ENCODE data around the gene SHANK2.
A peak's percentile ranks its signal among the peaks of the same experiment; 100 is the strongest.

Gene SHANK2

DNA sequence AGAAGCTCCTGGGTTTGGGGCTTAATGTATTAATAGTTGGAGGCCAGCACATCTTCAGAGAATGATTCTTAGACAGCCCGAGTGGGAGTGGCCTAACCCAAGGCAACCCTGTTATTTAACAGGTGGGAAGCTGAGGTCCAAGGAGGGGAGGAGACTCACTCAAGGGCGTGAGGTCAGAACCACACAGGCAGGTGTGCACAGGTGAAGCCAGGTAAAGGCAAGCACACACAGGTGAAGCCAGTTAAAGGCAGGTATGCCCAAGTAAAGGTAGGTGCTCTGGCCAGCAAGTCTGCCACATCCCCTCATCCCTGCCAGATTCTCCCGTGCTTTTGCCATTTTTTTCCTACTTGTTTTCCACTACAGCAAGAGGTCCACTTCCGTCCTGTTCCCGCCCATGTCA is 2.9 kb upstream of the SHANK2 start:
- DNase-seq (ENCODE audit: extremely low spot score), result no peak
- CTCF ChIA-PET, result interaction anchor here (1.1 kb wide), 1 partner anchor 16 kb away, joined by 4 read pairs; no protein-coding TSS in a partner anchor
- POLR2A ChIA-PET, result no interaction called here
- TF ChIP-seq, protein P1, sequence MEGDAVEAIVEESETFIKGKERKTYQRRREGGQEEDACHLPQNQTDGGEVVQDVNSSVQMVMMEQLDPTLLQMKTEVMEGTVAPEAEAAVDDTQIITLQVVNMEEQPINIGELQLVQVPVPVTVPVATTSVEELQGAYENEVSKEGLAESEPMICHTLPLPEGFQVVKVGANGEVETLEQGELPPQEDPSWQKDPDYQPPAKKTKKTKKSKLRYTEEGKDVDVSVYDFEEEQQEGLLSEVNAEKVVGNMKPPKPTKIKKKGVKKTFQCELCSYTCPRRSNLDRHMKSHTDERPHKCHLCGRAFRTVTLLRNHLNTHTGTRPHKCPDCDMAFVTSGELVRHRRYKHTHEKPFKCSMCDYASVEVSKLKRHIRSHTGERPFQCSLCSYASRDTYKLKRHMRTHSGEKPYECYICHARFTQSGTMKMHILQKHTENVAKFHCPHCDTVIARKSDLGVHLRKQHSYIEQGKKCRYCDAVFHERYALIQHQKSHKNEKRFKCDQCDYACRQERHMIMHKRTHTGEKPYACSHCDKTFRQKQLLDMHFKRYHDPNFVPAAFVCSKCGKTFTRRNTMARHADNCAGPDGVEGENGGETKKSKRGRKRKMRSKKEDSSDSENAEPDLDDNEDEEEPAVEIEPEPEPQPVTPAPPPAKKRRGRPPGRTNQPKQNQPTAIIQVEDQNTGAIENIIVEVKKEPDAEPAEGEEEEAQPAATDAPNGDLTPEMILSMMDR (IDR thresholded peaks at IDR 0.05; ENCODE audit: control extremely low read depth, extremely low read depth, low read depth, missing control alignments), result no peak

DNA sequence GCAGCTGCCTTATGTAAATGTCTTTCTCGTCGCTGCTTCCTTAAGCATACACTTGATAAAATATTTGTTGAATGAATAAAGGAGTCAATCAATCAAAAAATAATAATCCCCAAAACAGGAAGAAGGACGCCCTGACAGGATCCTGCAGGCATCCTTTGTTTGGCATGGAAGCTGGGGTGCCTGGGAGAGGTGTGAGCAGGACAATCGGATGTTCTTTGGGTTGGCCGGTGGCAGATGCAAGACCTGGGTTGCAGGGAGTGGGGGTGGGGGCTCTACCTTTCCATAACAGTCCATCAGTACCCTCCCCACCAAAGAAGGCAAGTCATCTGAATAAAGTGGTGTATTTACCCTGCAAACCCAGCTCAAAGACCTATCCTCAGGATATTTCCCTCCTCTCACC is 1.4 kb upstream of the SHANK2 start:
- no peak for DNase-seq (ENCODE audit: extremely low spot score)
- ChIA-PET CTCF (no interaction called here), POLR2A (no interaction called here)
- TF ChIP-seq, protein P1 (IDR thresholded peaks at IDR 0.05; ENCODE audit: control extremely low read depth, extremely low read depth, low read depth, missing control alignments), result no peak

DNA sequence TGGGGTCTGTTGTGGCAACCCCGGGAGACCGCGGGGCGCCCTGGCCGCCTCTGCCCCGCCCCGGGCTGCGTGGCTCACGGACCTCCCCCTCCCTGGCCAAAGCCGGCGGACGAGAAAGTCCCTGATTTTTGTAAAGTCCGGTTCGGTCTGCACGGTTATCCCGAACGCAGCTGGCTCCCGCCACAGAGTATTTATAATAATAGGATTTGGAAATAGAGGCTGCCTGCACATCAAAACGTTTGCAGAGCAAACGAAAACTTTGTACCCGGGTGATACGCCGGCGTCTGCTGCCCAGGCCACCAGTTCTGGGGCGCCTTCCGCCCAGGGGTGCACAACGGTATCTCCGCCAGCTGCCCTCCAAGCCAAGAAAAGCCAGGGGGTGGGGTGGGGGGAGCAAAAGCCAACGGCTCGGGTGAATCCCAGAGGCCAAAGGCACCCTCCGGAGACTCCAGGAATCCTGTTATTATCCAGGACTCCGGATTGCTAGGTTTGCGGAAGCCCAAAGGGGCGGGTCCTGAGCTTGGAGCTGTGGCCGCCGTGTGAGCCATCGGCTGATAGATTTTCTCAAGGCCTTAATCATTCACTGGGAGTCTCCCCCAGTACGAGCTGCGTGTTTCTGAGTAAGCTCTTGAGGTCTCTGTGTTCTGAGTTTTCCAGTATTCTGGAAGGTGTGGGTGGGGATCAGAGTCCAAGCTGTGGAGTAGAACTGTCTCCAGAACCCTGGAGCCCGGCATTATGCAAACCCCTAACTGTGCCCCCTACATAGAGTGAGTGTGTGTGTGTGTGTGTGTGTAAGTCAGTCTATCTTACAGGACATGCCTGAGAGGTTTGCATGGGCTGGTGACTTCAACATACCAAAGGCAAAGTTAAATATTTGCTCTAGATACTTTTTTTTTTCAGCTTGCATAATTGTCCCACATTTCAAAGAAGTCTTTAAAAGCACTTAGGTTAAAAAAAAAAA is 673 bp upstream of the SHANK2 start:
- ChIA-PET POLR2A (no interaction called here), CTCF (no interaction called here)
- no peak for DNase-seq (ENCODE audit: extremely low spot score)
- TF ChIP-seq, protein P1 (IDR thresholded peaks at IDR 0.05; ENCODE audit: control extremely low read depth, extremely low read depth, low read depth, missing control alignments), result no peak

DNA sequence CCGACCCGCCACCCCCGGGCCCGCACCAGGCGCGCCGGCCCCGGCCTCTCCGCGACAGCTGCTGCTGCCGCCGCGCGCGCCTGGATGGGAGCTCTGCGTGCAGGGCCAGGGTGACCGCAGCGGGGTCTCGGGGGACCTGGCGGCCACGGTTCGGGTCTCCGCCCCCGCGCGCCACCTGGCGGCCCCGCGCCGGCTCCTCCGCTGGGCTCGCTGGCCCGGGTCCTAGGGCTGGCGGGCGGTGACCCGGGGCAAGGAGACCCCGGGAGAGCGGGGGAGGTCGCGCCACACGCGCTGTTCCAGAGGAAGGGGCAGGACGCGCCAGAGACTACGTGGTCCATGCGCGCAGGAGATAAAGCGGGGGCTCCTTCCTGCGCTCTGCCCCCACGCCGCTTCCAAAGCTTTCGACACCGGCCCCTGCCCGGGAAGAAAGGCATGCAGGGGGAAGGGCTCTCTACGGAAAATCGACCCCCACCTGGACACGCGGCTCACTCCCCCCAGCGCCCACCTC is 562 bp downstream of the SHANK2 start:
- CTCF ChIA-PET, result interaction anchor here (1.5 kb wide), 1 partner anchor 10 kb away, joined by 3 read pairs; no protein-coding TSS in a partner anchor
- peak; percentile 48 for DNase-seq (ENCODE audit: extremely low spot score)
- TF ChIP-seq, protein P1 (IDR thresholded peaks at IDR 0.05; ENCODE audit: control extremely low read depth, extremely low read depth, low read depth, missing control alignments), result peak; percentile 11
- POLR2A ChIA-PET, result no interaction called here

DNA sequence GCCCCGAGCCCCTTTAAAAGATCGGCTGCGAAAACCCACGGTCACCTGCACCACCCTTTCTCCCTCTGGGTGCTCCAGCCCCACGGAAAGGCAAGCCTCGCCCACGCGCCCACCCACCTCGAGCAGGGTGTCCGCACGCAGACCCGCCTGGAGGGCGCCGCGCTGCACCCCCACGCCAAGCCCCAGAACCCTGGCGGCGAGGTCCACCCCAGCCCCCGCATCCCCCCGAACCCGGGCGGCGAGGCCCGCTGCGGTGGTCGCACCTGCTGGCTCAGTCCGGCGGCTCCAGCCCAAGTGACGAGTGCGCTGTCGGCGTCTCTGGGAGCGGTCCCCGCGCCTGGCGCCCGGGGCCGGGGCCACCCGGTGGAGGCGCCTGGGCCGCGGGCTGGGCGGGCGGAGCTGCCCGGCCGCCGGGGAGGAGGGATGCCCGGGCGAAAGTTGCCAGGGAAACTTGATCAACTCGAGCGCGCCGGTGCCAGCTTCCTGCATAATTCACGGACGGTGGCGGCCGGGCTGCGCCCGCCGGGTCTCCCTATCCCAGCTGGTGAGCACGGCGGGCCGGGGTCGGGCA is 1.1 kb downstream of the SHANK2 start:
- no peak for DNase-seq (ENCODE audit: extremely low spot score)
- TF ChIP-seq, protein P1 (IDR thresholded peaks at IDR 0.05; ENCODE audit: control extremely low read depth, extremely low read depth, low read depth, missing control alignments), result no peak
- POLR2A ChIA-PET, result no interaction called here
- CTCF ChIA-PET, result interaction anchor here (1.5 kb wide), 1 partner anchor 10 kb away, joined by 3 read pairs; no protein-coding TSS in a partner anchor

DNA sequence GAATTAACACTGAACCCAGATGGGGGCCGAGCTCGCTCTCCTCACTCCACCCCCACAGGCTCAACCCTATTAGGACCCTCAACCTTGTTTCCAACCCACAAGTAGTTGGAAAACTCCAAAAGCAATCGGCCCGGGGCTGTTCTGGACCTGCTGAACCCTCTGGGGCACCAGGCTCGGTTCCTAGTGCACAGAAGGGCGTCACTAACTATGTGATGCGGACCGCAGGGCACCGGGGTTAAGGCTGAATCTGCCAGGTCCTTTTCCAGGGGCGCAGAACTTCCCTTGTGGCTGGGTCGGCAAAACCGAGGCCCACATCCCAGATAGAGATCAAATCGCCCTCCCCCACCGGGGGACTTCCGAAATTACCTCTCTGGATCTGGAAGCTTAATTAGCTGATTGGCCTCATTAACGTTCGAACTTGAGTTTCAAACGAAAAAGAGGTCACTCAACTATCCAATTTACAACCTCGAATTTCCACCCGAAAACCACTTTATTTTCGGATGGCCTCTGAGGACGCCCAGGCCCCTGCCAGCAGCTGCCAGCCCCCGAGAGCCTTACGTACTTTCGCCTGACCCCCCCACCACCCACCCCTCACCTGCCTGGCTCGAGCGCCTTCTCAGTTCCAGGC is 1.7 kb downstream of the SHANK2 start:
- DNase-seq (ENCODE audit: extremely low spot score), result no peak
- ChIA-PET CTCF (interaction anchor here (1.5 kb wide), 1 partner anchor 11 kb away, joined by 3 read pairs; no protein-coding TSS in a partner anchor), POLR2A (no interaction called here)
- TF ChIP-seq, protein P1 (IDR thresholded peaks at IDR 0.05; ENCODE audit: control extremely low read depth, extremely low read depth, low read depth, missing control alignments), result no peak

Data from GM10248 (cell line).